Limb (tissue), 2 donors: ENCODE results near the gene MMP15.
"Not testable (repeated sequence)": the region's sequence is repeated elsewhere in the genome, so short reads cannot be mapped to it uniquely, and the experiment has no call there.

Source experiments
- DNase-seq, 2 donors: peaks; one replicate each; pipeline ENCODE4 v3.0.0-alpha.2; 2016; ENCODE audit errors: extremely low spot score in 2 of 2

MMP15 gene

GRCh38 chr16:58049232-58050185 lies 24.0 kb downstream of the MMP15 start:
- peak in 1 of 2 donors; percentile 27 for DNase-seq

DNA sequence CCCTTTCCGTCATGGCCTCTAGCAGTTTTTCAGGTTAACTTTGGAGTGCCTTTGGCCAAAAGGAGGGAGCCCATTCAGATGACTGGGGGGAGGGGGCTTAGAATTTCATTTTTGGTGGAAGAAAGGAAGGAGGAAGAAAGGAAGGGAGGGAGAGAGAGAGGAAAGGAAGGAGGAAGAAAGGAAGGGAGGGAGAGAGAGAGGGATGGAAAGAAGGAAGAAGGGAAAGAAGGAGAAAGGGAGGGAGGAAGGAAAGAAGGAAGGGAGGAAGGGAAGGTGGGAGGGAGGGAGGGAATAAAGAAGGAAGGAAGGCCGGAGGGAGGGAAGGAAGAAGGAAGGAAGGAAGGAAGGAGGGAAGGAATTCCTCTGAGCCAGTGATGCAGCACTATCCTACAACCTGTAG lies 25.7 kb downstream of the MMP15 start:
- no peak for DNase-seq

- DNase-seq = no peak
These were observed 26.5 kb downstream of the MMP15 start for GRCh38 chr16:58051821-58052603.

DNA sequence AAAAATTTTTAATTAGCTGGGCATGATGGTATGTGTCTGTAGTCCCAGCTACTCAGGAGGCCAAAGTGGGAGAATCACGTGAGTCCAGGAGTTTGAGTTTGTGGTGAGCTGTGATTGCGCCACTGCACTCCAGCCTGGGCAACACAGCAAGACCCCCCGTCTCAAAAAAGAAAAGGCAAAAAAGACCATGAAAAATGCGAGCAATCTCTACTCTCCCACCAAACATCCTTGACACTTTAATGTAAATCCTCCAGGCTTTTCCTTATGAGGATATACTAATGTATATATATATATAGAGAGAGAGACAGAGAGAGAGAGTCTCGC lies 28.1 kb downstream of the MMP15 start:
- DNase-seq = no peak

GRCh38 chr16:58054289-58054688 lies 28.7 kb downstream of the MMP15 start:
- no peak for DNase-seq

DNA sequence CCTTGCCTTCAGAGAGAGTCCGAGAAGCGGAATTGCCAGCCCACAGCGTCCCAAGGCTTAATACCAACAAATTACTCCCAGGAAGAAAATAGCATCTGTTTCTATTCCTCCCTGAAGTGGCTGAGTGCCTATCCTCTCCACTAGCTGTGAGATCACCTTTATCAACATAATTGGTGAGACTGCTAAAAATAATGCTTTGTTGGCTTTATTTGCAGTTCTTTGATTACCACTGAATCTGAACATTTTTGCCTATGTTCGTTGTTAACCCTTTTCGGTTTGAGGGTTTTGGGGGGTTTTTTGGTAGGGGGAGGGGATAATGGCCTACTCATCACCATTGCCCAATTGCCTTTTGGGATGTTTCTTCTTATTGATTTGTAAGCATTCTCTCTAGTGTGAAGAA lies 31.0 kb downstream of the MMP15 start:
- DNase-seq = no peak

- no peak for DNase-seq
These were observed 31.6 kb downstream of the MMP15 start for GRCh38 chr16:58057121-58057520.

DNA sequence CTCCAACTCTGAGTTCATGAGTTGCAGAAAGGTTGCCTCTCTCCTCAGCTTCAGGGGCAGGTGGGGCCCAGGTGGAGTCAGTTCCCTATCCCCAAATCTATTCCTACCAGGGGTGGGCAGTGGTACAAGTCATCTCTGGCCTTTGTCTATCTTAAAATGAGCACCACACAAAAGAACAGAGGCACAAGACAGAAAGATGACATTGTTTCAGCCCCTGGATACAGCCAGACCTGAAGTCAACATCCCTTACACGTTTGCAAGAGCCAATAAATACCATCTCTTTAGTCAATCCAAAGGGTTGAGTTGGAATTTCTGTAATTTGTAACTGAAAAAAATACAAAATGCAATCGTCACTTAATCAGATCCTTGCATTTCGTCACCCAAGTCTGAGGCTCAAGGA lies 32.2 kb downstream of the MMP15 start:
- no peak for DNase-seq

- DNase-seq = no peak
These were observed 37.3 kb downstream of the MMP15 start for GRCh38 chr16:58062821-58063220.

GRCh38 chr16:58063377-58064076 lies 38.0 kb downstream of the MMP15 start:
- no peak for DNase-seq

GRCh38 chr16:58070585-58070984 lies 45.0 kb downstream of the MMP15 start:
- no peak for DNase-seq

DNA sequence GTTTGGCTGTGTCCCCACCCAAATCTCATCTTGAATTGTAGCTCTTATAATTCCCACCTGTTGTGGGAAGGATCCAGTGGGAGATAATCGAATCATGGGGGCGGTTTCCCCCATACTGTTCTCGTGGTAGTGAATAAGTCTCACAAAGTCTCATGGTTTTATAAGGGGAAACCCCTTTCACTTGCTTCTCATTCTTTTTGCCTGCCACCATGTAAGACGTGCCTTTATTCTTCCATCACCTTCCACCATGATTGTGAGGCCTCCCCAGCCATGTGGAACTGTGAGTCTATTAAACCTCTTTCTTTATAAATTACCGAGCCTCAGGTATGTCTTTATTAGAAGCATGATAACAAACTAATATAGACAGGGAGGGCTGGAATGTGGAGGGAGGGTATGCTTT lies 46.6 kb downstream of the MMP15 start:
- DNase-seq = not testable (repeated sequence)

GRCh38 chr16:58073086-58073485 lies 47.5 kb downstream of the MMP15 start:
- DNase-seq = not testable (repeated sequence)

DNA sequence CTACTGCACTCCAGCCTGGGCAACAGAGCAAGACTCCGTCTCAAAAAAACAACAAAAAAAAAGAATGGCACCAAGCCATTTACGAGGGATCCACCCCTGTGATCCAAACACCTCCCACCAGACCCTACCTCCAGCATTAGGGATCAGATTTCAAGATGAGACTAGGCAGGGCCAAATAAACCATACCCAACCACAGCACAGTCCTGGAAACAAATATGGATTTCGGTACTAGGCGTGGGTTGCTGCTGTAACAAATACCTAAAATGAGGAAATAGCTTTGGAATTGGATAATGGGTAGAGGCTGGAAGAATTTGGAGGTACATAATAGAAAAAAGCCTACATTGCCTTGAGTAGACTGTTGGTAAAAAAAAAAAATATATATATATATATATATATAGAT lies 49.1 kb downstream of the MMP15 start:
- no peak for DNase-seq

- DNase-seq = no peak
These were observed 51.0 kb downstream of the MMP15 start for GRCh38 chr16:58076514-58076913.

DNA sequence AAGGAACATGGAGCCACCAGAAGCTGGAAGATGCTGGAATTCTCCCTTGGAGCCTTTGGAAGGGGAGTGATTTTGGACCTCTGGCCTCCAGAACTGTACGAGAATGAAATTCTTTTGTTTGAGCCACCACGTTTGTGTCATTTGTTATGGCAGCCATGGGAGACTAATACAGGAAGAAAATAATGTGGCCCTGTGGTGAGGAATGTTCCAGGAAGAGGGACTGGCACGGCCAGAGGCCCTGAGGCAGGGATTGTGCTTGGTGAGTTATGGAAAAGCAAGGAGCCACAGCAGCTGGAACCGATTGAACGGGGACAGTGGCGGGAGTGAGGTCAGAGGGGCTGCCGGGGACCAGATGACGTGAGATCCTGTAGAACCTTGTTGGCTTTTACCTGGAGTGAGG lies 52.2 kb downstream of the MMP15 start:
- DNase-seq = no peak

GRCh38 chr16:58080657-58081056 lies 55.1 kb downstream of the MMP15 start:
- not testable (repeated sequence) for DNase-seq

DNA sequence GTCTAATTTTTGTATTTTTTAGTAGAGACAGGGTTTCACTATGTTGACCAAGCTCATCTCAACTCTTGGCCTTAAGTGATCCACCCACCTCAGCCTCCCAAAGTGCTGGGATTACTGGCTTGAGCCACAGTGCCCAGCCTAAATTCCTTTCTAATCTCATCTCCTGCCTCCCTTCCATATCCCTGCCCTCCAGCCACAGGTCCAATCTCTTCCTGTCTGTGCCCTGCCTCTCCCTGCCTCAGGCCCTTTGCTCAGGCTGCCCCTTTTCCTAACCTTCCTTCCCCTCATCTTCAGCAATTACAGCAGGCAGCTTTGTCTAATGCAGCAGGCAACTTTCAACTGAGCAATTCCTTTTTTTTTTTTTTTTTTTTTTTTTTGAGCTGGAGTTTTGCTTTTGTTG lies 56.8 kb downstream of the MMP15 start:
- DNase-seq = no peak

DNA sequence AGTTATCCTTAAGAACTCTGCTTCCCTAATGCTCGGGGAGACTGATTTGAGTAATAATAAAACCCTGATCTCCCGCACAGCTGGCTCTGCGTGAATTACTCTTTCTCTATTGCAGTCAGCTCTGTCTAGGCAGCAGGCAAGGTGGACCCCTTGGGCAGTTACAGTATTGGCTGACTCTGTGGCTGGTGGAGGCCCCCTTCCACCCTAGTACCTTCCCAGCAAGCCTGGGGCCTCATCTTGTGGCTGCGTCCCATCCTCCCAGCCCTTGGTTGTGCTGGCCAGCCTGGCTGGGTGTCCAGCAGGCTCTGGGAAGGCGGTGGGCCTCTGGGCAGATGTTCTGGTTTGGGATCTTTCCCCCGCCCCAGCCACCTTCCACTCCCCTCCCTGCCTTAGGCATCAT lies 59.1 kb downstream of the MMP15 start:
- no peak for DNase-seq

DNA sequence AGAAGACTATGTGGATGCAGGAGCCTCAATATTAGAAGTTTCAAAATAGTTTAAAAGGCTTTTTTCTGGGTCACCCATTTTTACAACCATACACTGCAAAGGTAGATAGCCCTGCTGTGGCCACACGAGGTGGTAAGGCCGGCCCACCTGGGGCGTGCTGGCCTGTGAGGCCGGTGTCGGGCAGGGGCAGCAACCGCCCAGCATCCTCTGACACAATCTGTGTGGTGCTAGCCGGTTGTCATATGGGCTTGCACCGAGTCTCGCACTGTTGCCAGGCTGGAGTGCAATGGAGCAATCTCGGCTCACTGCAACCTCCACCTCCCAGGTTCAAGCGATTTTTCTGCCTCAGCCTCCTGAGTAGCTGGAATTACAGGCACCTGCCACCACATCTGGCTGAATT lies 59.6 kb downstream of the MMP15 start:
- no peak for DNase-seq

DNA sequence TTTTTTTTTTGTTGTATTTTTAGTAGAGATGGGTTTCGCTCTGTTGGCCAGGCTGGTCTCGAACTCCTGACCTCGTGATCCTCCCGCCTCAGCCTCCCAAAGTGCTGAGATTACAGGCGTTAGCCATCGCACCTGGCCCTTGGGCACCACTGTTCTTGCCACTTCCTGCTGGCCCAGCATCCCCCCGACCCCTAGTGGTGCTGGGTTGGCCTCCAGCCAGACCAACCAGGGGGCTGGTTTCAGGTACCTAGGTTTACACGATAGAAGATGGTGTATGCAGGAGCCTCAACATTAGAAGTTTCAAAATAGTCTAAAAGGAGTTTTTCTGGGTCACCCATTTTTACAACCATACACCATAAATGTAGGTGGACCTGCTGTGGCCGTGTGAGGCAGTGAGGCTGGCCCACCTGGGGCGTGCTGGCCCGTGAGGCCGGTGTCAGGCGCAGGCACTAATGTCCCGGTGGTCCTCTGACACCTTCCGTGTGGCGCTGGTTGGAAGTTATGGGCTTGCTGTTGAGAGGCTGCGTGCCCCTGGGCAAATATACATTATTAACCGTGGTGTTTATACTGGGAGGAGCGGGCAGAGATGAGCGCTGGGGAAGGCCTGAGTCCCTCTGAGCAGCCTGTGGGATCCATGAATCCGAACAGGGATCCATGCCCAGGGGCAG lies 60.2 kb downstream of the MMP15 start:
- no peak for DNase-seq
